Endothelial cell of umbilical vein (primary cell): ENCODE data around the gene TNS1.

Experiments used
- CTCF ChIP-seq, 2 donors: IDR thresholded peaks; 1 replicate in 1 of 2; 2 replicates in 1 of 2; pipeline ENCODE4 v1.5.1; 2011; ENCODE audit warnings: low read length in 2 of 2, mild to moderate bottlenecking in 2 of 2, moderate library complexity in 2 of 2, control low read depth in 1 of 2, inconsistent platforms in 1 of 2, low read depth in 1 of 2; ENCODE audit not compliant: insufficient read depth in 1 of 2; ENCODE audit errors: extremely low read depth in 1 of 2
- EZH2 ChIP-seq: IDR thresholded peaks from 2 replicates; pipeline ENCODE4 v1.6.1; 2012; ENCODE audit warnings: borderline replicate concordance, low read depth, mild to moderate bottlenecking, moderate library complexity, low read length, inconsistent platforms; ENCODE audit not compliant: severe bottlenecking
- FOS ChIP-seq: IDR thresholded peaks from 2 replicates; pipeline ENCODE4 v1.6.1; 2011; ENCODE audit warnings: mild to moderate bottlenecking, low read length, moderate library complexity, borderline replicate concordance; ENCODE audit not compliant: insufficient read depth
- GATA2 ChIP-seq: IDR thresholded peaks from 2 replicates; pipeline ENCODE4 v1.7.0; 2011; ENCODE audit warnings: low read depth, mild to moderate bottlenecking, moderate library complexity, mixed read lengths, low read length; ENCODE audit not compliant: insufficient read length, insufficient read depth
- JUN ChIP-seq: IDR thresholded peaks from 2 replicates; pipeline ENCODE4 v1.6.1; 2011; ENCODE audit warnings: borderline replicate concordance, low read depth; ENCODE audit not compliant: insufficient read length, insufficient read depth
- MAX ChIP-seq: IDR thresholded peaks from 2 replicates; pipeline ENCODE4 v1.6.1; 2011; ENCODE audit not compliant: insufficient read depth, insufficient read length
- POLR2A ChIP-seq: IDR thresholded peaks from 2 replicates; pipeline ENCODE4 v1.6.1; 2012; ENCODE audit warnings: low read depth, mild to moderate bottlenecking, control low read depth, low read length
- POLR2AphosphoS5 ChIP-seq: IDR thresholded peaks from 2 replicates; pipeline ENCODE4 v1.6.1; 2012; ENCODE audit warnings: low read depth, mild to moderate bottlenecking, control low read depth, low read length, moderate library complexity; ENCODE audit not compliant: insufficient read depth

- TF ChIP-seq GATA2 (no peak), EZH2 (no peak), CTCF (IDR thresholded peaks at IDR 0.05; ENCODE audit: extremely low read depth in 1 of 2, insufficient read depth in 1 of 2, low read depth in 1 of 2, low read length in 2 of 2) (no peak), POLR2A (no peak), FOS (no peak), POLR2AphosphoS5 (no peak), JUN (no peak), MAX (no peak)
Measured at GRCh38 chr2:217800433-217801114, 202.2 kb downstream of the TNS1 start.
